Measurements from ENCODE around the gene DCHS1.

The DCHS1 gene

DNA sequence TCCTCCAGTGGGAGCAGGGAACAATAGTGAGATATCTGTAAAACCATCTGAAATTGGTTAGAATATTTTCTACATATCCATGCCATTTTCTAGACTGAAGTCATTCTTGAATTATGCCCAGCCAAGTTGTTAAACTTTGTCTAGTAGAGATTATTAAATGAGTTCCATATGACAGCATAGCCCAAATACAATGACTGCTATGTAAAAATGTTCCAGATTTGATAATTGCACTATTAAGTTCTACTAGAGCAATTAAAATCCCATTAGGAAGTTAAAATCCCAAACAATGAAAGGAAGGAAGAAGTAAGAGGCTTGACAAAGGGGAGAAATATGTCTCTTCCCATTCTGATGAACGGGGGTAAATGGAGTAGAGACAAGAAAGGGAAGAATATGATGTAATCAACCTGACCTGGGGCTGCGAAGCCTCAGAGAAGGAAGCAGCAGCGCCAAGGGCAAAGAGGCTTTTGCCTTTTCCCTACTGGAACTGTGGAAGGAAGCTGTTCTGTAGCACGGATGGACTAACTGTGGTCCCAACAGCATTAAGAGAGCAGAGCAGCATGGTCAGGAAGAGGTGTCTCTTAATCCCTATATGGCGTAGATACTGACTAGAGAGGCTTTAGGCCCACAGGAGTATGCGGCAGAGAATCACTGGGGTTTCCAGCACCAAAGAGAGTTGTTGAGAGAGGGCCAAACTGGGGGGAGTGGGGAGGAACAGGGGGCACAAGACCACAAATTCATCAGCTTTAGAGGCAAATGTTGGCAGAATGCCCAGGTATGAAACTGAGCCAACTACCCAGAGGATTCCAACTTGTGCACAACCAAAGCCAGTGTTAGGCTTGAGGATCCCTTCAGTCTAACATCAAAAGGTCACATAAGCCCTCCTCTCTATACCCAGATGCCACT, 78.9 kb downstream of the DCHS1 start:
- no peak overlapping the region for H3K27ac Mint-ChIP-seq
- no peaks in the 10 kb centered on the region for H3K27me3 Mint-ChIP-seq
- DNase-seq (no peak), ATAC-seq (replicated peaks) (no peak)
- peaks cover 0 to 6% of the 10 kb centered on the region in 2 donors for H3K4me1 Mint-ChIP-seq
- no peaks in the 10 kb centered on the region for H3K9me3 Mint-ChIP-seq
- peaks cover 38 to 42% of the 10 kb centered on the region in 2 donors for H3K36me3 Mint-ChIP-seq
- no peak overlapping the region for H3K4me3 Mint-ChIP-seq

GRCh38 chr11:6574816-6575715, 80.5 kb downstream of the DCHS1 start:
- Mint-ChIP-seq H3K4me3 (no peak overlapping the region), H3K36me3 (peaks cover 31 to 37% of the 10 kb centered on the region in 2 donors), H3K27me3 (no peaks in the 10 kb centered on the region), H3K9me3 (no peaks in the 10 kb centered on the region), H3K27ac (no peak overlapping the region), H3K4me1 (peaks cover 0 to 6% of the 10 kb centered on the region in 2 donors)
- DNase-seq (no peak), ATAC-seq (replicated peaks) (no peak)

DNA sequence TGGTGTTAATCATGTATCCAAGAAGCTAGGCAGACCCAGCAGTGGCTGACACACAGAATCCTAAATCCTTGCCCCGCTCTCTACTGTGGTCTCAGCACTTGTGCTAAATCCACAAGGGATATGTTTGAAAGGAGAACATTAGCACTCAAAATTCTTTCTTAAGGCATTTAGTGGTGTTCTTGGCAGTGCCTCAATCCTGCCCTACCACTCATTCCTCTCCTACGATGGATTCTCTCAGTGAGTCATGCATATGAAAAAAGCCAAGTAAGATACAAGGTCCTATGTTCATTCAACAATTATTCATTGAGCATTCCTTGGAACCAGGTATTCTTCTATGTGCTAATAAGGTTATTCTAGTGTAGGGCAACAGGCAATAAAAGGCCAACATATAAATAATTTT, 83.4 kb downstream of the DCHS1 start:
- ATAC-seq (replicated peaks) = no peak
- no peak for DNase-seq

GRCh38 chr11:6571434-6572008, 84.1 kb downstream of the DCHS1 start:
- Mint-ChIP-seq H3K27me3 (no peaks in the 10 kb centered on the region), H3K4me3 (no peak overlapping the region), H3K9me3 (no peaks in the 10 kb centered on the region), H3K4me1 (peaks cover 0 to 3% of the 10 kb centered on the region in 2 donors), H3K27ac (no peak overlapping the region), H3K36me3 (peaks cover 36 to 41% of the 10 kb centered on the region in 2 donors)
- ATAC-seq (replicated peaks) = no peak
- no peak for DNase-seq

More for the DNA sequence above, 83.4 kb downstream of the DCHS1 start:
- Mint-ChIP-seq H3K4me3 (no peak overlapping the region), H3K36me3 (peaks cover 37 to 41% of the 10 kb centered on the region in 2 donors), H3K27me3 (no peaks in the 10 kb centered on the region), H3K9me3 (no peaks in the 10 kb centered on the region), H3K27ac (no peak overlapping the region), H3K4me1 (peaks cover 0 to 7% of the 10 kb centered on the region in 2 donors)

Measured in stimulated activated naive B cell treated with anti-CD40 and anti-IgM and Interleukin-4, amounts not matched to agents 10 μg/mL and 1 μg/mL and 100 μg/mL, for 72 hours (primary cell).